Fibroblast of mammary gland (primary cell): ENCODE measurements around the gene STK25.

Experiments
- DNase-seq: peaks from one replicate; pipeline ENCODE4 v3.0.0-alpha.2; 2010; ENCODE audit warnings: low read depth
- H3K4me3 ChIP-seq: 2 replicates; pipeline ENCODE4 v1.5.1; 2011; ENCODE audit warnings: low read depth, mild to moderate bottlenecking, low read length, moderate library complexity; ENCODE audit not compliant: control insufficient read depth
- TF ChIP-seq, protein P1 (sequence below): conservative IDR thresholded peaks from 2 replicates; pipeline ENCODE4 v1.5.1; 2011; ENCODE audit warnings: low read depth, low read length, inconsistent platforms; ENCODE audit not compliant: control insufficient read depth, insufficient read depth

The STK25 gene

DNA sequence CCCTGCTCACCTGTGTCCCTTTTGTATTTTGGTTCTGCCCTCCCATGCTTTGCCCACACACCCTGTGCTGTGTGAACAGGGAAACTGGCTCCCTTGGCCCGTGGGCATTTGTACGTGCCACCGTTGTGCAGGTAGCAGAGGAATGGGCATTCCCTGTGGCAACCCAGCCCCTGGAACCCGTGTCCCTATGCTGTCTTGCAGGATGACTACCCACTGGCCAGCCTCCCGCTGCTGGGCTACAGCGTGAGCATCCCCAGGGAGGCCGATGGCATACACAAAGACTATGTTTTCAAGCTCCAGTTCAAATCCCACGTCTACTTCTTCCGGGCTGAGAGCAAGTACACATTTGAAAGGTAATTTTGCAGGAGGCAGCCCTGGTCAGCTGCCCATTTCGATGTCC lies 15.3 kb downstream of the STK25 start:
- DNase-seq: no peak
- H3K4me3 ChIP-seq: no peak overlapping the region
- TF ChIP-seq, protein P1, sequence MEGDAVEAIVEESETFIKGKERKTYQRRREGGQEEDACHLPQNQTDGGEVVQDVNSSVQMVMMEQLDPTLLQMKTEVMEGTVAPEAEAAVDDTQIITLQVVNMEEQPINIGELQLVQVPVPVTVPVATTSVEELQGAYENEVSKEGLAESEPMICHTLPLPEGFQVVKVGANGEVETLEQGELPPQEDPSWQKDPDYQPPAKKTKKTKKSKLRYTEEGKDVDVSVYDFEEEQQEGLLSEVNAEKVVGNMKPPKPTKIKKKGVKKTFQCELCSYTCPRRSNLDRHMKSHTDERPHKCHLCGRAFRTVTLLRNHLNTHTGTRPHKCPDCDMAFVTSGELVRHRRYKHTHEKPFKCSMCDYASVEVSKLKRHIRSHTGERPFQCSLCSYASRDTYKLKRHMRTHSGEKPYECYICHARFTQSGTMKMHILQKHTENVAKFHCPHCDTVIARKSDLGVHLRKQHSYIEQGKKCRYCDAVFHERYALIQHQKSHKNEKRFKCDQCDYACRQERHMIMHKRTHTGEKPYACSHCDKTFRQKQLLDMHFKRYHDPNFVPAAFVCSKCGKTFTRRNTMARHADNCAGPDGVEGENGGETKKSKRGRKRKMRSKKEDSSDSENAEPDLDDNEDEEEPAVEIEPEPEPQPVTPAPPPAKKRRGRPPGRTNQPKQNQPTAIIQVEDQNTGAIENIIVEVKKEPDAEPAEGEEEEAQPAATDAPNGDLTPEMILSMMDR: no peak

DNA sequence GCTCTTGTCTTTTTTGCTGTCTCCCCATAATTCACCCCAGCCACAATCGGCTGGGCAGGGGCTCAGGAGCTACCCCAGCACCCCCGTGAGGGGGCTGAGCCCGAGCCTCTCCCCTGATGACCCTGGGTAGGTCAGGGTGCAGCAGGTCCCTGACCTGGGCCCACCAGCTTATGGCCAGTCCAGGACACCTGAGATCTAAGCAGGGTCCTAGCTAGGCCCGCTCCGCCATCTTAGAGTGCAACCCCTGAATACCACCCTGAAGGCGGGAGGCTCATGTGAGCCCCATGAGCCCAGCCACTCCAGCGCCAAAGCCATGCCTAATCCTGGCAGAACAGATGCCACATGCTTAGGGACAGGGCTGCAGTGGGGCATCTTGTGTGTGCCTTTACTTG lies 16.2 kb downstream of the STK25 start:
- no peak for DNase-seq
- H3K4me3 ChIP-seq: no peak overlapping the region
- TF ChIP-seq, protein P1: no peak

DNA sequence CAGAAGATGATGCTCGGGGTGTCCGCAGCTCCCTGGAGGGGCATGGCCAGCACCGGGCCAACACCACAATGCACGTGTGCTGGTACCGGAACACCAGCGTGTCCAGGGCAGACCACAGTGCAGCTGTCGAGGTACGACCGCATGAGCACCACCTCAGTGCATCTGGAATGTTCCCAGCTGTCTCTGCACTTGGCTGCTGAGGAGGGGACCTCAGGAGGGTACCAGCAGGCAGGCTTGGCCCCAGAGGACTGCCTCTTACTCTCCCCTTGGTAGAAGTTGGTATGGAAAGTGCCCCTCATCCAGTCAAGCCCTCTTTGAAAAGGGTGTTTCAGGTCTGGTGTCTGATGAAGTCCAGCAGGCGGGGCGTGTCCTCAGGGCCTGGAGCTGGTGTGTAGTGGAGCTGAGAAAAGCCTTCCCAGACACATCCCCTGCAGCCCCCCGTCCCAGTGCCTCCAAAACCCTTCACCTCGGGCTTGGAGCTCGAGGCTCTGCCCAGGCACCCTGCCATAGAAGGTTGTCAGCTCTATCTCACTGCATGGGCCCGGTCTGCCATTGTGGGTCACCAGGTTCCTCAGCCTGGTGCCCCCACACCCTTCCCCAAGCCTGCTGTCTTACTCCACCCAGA lies 16.7 kb downstream of the STK25 start:
- DNase-seq: no peak
- no peak overlapping the region for H3K4me3 ChIP-seq
- TF ChIP-seq, protein P1: no peak

DNA sequence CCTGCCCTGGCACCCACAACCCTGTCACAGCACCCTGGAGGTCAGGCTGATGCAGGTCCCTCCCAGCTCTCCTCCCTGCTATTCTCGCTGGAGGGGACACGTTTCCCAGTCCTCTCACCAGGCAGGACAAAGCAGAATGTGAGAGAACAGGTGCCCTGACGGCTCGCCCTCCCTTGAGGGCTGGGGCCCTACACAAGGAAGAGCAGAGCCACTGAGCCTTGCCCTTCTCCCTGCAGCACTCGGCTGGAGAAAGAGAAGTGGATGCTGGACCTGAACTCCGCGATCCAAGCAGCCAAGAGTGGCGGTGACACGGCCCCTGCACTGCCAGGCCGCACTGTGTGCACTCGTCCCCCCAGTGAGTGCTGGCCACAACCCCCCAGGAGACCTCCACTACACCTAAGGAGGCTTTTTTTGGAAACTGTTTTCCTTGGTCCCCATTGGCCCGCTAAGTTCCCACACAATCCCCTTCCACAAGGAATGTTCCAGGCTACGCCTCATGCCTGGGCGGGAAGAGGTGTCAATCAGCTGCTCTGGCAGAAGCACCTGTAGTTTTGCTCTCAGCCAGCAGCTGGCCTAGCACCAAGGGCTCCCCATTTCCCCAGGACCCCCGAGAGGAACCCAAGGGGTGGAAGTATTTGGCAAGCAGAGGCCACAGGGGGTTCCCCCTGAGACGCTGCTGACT lies 17.4 kb downstream of the STK25 start:
- H3K4me3 ChIP-seq: no peak overlapping the region
- TF ChIP-seq, protein P1: no peak
- DNase-seq: no peak

DNA sequence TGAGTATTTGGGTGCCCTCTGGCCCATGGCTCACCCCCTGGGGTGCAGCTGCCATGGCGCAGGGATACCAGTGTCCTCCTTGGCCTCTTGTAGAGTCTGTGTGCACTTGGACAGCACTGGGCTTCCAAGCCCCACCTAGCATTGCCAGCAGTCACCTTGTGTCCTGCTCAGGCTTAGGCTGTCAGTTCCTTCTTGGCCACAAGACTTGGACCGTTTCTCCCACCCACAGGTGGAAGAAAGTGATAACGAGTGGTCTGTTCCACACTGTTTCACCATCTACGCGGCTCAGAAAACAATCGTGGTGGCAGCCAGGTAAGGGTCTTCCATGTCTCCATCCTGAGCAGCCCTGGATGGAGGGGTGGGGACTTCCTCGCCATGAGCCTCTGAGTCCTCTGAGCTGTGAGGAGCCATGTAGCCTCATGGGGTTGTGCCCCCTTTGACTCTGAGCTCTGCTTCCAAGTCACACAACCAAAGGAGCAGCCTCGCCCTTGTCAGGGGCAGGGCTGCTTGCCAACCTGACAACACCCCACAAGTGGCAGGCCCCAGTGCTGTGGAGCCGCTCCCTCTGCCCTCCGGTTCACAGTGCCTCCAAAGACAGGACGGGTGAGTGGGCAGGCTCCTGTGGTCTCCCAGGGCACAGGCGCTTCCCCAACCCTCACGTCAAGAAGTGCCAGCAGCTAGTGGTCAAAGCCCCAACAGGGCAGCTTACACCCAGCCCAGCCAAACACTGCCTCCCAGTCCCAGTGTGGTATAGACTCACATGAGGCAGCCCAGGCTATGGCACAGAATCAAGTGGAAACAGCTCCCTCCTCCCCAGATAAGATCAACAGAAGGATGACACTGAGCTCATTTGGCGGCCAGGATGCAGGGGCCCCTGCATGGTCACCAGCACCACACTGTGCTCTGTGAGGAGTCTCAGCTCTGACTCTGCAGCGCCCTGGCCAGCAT lies 18.4 kb downstream of the STK25 start:
- TF ChIP-seq, protein P1: no peak
- no peak for DNase-seq

DNA sequence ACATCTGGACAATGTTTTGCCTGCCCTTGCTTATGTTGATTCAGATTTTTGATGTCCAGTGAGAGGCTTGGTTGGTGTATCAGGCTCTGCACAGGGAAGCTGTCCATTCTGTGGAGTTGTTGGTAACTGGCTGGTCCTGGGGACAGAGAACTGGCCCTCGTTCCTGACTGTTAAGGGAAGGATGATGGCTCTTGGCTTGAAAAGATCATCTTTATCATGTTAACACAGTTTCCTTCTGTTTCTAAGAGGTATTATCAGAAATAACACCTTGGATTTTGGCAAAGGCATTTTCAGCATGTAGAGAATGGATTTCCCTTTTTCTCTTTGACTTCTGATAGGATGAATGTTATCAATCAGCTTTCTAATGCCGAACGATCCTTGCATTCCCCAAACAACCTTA lies 19.3 kb downstream of the STK25 start:
- TF ChIP-seq, protein P1: no peak
- no peak overlapping the region for H3K4me3 ChIP-seq
- no peak for DNase-seq

More for the DNA sequence above, 18.4 kb downstream of the STK25 start:
- no peak overlapping the region for H3K4me3 ChIP-seq
